GM21423 (cell line): ENCODE results near the gene TMEM59L.

ENCODE experiments used
- ATAC-seq: cut with Tn5 transposase; IDR thresholded peaks from one replicate; pipeline ENCODE4 v1.9.1; 2021; ENCODE audit warnings: mild to moderate bottlenecking, moderate library complexity; ENCODE audit not compliant: unreplicated experiment

The TMEM59L gene

DNA sequence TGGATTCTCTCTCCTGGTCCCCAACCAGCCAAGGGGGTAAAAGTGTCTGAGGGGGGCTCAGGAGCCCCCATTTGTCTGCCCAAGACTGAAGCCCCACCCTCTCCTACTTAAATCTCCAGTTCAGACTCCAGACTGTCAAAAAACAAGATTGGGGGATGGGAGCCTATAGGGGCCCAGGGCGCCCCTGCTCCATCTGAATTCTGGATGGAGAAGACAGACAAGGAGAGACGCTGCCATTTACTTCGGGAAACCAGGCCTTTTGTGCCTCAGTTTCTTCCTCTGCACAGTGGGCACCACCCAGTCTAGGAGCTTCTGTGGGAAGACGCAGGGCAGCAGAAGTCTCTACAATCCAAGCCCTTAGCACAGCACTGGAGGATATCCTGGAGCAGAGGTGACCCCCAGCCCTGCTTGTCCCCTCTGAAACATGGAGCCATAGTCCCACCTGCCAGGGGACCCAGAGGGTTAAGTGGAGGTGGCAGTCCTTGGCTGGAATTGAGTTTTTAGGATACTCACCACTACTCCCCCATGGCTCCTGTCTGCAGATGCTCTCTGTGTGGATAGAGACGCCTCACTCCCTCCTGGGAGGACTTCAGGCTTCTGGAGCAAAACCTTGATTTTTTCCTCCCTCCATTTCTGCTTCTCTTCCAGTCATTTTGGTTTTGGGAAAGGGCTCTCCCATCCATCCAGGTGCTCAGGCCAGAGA lies 4.4 kb upstream of the TMEM59L start:
- no peak for ATAC-seq

DNA sequence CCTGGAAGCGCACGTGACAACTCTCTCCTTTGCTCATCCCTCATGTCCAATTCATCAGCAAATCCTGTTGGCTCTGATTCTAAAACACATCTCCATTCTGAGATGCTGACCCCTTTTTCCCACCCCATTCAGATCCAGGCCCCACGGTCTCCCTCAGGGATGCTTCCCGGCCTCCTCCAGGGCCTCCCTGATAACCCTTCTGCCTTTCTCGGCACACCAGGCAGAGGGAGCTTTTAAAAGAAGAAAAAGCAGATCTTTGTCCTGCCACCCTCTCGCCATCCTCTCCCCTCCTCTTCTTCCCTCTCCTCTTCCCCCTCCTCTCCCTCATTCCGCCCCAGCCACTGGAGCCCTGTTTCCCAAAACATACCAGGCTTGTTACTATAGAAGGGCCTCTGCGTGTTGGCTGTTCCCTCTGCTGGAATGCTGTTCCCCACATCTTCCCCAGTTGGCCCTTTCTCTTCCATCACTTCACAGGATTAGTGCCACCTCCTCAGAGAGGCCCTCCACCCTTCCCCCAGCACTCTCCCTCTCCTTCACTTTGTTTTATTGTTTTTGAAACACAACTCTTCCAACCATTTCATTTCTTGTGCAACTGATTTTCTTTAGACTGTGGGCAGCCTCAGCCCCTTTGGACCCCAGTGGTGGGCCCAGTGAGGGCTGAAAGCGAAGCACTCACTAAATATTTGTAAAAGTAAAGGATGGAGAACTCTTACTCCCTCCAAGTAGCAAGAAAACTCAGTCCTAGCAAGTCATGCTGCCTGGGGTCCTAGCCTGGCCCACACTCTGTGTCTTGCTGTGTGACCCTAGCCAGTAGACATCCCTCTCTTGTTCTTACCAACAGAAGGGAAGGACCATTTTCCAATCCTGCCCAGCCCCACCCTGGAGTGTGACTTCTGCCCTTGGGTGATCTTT lies 3.6 kb upstream of the TMEM59L start:
- no peak for ATAC-seq

DNA sequence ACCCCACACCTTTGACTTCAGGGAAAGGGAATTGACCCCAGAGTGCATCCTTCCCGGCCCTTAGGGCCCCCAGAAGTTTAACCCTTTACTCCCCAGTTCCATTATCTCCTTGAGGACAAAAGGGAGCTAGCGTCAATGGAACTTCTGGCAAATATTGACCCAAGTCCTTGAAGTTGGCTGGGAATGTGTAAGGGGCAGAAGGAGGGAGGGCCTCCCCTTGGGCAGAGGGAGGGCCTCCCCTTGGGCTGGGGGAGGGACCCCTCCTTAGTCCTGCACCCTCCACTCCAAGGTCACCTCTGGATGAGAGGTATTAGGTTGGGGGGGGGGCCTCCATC lies 3.0 kb upstream of the TMEM59L start:
- no peak for ATAC-seq

DNA sequence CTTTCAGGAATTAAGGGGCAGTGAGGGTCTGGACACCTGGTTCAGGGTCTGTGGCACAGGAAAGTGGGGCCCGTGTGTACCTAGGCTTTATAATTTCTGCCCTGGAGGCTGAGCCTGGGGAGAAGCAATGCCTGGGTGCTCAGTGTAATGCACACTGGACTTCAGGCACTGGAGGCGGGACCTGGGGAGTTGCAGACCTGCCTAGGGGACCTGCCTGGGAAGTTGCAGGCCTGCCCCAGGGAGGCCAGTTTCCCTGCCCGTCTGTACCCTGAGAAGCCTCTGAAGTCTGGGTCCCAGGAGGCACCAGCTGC lies 2.5 kb upstream of the TMEM59L start:
- no peak for ATAC-seq

DNA sequence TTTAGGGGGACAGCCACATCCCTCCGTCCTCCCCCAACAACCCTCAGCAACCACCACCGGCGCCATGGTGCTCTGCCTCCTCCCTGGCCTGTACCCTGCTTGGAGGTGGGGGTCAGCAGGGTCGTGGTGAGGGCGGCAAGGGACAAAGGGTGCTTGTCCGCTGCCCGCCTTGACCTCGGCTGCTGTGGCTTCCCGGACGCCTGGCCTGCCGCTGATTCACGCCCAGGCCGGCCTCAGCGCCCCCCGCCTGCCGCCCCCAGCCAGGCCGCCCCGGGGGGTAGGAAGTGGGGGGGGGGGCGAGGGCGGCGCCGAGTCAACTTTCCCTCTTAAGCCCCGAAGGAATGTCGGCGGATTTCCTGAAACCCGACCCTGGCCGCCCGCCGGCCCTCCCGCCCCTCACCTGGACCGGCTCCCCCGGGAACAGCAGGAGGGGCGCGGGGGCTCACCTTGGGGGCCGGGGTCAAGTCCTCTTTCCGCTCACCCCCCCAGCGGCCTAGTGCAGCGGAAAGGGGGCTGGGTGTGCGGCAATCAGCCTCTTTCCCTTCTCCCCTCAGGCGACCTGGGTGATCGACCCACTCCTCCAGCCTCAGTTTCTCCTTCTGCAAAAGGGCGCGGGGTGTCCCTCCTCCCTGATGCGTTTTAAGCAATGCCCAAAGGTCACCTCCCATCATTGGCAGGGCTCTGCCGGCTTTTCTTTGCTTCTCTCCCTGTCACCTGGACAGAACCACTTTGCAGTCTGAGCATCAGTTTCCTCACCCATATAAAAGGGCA lies 1.9 kb upstream of the TMEM59L start:
- no peak for ATAC-seq

DNA sequence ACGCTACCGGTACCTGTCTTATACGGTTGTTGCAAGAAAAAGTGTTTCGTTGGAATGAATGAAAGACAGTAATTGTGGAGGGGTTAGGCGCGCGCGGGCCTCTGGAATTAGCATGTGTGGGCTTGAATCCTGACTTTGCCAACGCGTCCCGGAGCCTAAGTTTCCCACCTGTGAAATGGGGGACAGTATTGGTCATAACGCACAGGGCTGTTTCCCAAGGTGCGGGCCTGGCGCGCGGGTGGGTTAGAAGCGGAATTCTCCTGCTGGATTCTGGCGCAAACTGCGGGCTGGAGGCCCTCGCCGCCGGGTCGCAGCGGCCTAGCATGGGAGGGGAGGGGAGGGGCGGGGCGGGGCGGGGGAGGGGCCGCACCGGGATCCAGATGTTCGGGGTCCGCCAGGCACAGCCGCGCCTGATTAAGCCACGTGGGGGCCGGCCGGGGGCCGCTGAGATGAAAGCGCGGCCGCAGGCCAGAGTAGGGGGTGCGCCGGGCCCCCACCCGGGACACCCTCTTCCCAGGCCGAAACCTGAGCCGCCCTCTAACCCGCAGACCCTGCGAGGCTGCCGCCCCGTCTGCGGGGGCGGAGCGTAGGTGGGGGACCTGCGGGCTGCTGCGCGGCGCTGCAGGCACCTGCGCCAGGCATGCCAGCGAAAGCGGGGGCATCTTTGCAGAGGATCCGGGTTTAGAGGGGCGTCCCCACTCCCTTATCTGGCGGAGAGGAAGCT lies 1.2 kb upstream of the TMEM59L start:
- no peak for ATAC-seq

DNA sequence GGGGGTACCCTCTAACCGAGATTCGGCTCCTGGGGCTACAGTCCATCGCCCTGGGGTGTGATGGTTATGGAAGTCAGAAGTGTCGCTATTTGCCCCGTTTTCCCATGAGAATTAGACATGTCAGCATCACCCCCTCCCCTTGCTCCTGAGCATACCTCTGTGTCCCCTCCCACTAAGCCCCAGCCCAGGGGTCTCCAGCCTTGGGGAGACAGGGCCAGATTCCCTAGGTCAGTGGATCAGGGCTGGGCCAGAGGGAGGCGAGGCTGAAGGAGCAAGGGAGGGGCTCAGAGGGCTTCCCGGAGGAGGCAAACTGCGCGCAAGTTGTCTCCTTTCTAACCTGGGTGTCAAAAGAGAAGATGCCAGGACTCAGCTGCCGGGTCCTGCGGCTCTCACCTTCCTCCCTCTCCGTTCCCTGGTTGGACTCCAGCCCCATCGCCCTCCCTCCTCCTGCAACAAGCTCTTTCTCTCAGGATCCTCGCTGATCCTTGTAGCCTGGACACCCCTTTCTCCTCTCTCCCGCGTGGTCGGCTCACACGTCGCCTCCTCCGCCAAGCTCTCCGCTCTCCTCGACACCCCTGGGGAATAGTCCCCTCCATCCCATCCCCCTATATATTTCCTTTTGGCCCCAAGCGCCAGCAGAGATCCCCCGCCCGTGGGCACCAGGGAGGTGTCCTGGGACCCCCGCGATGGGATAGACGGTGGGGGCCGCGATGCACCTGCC lies 459 bp upstream of the TMEM59L start:
- no peak for ATAC-seq

DNA sequence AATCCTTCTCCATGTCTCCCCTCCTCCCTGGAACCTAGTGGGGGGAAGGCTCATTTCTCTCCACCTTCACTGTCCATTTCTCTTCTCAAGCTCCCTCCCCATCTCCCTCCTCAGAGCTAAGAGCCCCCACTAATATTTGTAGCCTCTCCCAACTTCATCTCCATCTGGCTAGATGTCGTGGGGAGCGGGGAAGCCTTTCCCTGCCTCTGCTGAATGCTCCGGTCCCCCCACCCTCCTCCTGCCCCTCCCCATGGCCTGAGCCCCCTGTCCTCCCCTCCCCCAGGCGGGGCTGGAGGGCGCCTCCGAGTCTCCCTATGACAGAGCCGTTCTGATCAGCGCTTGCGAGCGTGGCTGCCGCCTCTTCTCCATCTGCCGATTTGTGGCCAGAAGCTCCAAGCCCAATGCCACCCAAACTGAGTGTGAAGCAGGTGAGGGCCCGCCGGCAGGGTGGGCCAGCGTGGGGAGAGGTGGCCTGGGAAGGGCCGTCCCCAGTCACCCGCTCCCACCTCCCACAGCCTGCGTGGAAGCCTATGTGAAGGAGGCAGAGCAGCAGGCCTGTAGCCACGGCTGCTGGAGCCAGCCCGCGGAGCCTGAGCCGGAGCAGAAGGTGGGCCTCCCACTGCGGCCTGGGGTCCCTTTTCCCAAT lies 1.0 kb downstream of the TMEM59L start:
- no peak for ATAC-seq

DNA sequence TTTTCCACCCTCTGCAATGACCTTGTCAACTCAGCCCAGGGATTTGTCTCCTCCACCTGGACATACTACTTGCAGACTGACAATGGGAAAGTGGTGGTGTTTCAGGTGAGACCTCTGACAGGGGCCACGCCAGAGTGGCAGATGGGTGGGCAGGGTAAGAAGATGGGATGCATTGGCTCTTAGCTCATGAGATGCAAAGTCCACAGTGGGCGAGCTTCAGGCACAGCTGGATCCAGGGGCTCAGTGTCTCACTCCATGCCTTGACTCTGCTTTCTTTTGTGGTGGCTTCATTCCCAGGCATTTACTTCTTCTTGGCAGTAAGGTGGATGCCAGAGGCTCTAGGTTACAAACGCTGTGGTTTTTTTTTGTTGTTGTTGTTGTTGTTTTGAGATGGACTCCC lies 3.4 kb downstream of the TMEM59L start:
- no peak for ATAC-seq

DNA sequence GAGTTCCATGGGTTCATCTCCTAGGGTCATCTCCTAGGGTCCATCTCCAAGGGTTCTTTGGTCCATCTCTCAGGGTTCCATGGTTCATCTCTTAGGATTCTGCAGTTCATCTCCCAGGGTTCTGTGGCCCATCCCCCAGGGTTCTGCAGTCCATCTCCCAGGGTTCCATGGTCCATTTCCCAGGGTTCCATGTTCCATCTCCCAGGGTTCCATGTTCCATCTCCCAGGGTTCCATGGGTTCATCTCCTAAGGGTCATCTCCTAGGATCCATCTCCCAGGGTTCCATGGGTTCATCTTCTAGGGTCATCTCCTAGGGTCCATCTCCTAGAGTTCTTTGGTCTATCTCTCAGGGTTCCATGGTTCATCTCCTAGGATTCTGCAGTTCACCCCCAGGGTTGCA lies 4.9 kb downstream of the TMEM59L start:
- ATAC-seq = no peak

DNA sequence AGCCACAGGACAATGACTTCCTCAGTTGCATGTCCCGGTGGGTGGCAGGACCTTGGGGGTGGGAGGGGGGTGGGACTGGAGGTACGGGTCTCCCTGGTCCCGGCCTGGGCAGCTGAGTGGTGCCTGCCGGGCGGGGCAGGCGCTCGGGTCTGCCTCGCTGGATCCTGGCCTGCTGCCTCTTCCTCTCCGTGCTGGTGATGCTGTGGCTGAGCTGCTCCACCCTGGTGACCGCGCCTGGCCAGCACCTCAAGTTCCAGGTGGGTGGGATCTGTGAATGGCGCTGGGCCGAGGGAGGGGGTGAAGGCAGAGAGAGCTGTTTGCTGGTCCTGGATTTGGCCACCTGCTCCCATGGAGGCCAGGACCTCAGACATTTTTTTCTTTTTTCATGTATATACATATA lies 5.6 kb downstream of the TMEM59L start:
- no peak for ATAC-seq

DNA sequence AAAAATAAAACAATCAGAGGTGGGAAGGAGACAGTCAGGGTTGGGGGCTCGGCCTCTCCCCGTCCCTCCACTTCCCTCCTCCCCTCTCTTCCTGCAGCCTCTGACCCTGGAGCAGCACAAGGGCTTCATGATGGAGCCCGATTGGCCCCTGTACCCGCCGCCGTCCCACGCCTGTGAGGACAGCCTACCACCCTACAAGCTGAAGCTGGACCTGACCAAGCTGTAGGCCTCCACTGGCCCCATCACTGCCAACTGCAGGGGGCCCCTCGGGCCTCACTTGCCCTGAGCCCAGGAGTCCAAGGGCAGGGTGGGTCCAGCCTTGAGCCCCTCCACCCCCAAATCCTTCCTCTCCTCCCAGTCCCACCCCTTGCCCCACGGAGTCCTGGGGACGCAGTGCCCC lies 7.6 kb downstream of the TMEM59L start:
- no peak for ATAC-seq

DNA sequence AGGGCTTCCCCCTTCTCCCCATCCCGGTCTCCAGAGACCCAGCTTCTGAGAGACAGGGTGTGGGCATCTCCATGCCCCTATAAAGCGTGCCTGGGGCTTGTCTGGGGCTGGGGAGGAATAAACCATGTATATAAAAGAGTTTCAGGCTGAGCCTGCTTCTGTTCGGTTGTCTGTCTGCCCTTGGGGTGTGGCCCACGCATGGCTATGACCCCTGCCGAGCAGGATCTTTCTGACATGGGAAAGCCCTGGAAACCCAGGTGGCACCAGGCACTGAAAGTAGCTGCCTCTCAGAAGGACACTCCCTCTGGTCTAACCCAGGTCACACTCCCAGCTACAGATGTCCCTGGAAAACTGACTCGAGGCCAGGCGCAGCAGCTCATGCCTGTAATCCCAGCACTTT lies 8.2 kb downstream of the TMEM59L start:
- ATAC-seq = no peak

DNA sequence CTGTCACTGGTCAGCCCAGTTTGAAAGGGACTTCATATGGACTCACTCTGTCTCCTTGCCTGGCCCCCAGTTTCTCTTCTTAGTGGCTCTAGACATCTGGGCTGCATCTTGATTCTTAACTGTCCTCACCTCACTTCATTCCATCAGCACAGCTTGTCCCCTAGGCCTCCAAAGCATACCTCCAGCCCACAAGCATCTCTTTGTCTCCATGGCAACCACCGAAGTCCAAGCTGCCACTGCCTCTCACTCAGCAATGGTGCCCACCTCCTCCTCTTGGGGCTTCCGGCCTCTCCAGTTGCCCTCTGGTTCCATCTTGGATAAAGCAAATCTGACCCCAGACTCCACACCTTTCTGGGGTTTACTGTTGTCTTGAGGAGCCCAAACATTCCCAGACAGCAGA lies 14.2 kb downstream of the TMEM59L start:
- ATAC-seq = no peak

DNA sequence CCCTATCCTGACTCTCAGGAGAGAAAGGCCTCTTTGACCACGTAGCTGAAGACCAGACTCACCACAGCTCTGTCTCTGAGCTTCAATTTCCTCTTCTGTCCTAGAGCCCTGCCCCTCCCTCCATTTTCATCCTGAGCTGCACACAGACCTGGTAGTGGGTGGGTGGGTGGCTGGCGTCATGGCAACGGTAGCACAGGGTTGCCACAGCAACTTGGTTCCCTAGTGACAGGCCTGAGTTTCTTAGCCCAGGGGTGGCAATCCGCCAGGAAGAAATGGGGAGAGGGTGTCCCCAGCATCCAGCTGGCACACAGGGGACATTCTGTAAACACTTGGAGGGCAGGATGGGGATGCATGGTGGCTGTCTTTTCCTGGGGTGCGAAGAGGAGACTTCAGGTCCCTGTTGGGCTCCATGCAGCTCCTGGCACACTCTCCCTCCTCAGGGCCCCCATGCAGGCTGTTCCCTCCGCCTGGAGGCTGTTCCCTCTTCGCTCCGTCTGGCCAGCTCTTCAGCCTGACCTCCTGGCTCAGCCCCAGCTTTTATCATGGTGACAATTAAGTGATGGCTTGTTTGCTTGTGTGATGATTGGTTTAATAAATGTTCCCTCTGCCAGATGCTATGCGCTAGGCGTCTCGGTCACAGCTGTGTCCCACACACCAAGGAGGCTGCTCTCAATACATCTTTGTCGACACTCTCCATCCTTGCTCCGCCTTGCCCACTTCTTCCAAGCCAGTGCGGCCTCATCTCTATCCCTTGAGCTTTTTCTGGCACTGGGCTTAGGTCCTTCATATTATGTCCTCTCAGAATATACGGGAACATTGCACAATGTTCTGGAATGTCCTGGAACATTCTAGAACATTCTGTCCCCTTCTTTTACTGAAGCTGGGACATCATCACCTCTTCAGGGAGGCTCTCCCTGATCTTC lies 16.8 kb downstream of the TMEM59L start:
- no peak for ATAC-seq

DNA sequence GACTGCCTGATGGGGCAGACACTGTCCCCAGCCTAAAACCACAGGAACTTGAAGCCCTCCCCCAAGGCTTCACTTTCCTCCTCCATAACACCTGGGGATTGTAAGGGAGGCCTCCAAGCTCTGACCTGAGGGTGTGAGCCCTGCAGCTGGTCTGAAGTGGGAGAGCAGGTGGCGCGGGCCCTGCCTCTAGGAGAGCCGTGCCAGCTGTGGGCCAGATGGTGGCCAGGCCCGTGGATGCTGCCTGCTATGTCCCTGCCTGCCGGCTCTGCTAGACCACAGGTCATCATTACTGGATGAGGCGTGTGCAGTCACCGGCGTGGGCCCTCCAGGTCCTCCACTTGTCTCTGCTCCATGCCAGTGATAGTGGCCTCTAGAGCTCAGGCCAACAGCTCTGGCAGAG lies 20.7 kb downstream of the TMEM59L start:
- no peak for ATAC-seq

DNA sequence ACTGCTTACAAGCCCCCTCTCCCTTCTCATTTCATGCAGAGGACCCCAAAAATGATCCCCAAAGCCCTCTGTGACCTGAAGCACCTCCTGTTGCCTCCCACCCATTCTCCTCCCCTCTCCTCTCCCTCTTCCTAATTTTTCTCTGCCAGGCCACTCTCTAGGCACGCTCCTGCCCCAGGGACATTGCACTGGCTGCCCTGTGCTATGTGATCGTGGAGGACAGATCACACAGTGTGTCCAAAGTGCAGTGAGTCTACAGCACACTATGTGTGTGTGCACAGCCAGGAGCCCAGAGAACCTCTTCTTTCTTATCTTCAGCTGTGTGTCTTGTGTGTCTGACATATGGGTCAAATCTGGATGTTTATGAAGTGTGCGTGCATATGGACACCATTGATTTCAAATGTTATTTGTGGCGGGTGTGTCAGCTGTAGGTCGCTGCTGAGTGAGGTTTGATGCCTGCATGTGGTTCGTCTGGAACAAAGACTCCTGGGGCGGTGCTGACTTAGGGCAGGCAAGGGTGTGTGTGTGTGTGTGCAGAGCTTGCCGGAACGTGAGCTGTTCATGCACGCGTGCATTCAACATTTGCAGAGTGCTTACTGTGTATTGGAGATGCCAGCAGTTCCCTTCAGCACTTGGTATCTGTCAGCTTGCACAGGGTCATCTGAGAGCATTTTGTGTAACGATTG lies 22.1 kb downstream of the TMEM59L start:
- ATAC-seq = no peak

DNA sequence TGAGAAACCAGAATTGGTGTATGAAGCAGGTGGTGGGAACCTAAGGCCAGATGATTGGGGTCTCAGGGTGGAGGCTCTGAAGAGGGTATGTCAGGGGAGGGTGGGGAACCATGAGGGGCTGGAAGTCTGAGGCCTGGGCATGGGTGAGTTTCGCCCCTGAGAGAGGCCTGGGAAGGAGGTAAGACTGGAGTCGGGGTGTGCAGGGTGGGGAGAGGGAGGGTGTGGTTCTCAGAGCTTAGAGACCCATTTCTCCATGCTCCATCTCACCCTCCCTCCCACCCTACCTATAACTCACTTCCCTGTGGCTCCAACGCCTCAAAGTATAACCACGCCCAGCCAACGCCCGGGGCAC lies 23.1 kb downstream of the TMEM59L start:
- ATAC-seq = no peak
